Hepatocyte (in vitro differentiated cells): ENCODE results near the gene PRR5. TPM values are rescaled to one million over a fixed set of nuclear protein-coding genes. Genes with fewer than 3 reads are reported as not detected.

ENCODE experiments used
- DNase-seq: peaks from one replicate; pipeline ENCODE4 v3.0.0-alpha.2; 2016; ENCODE audit warnings: low spot score
- H2AFZ ChIP-seq: fragments of 200-600 bp; sonication (generic); 2 replicates; pipeline ENCODE4 v1.6.0; 2016; ENCODE audit warnings: antibody characterized with exemption, mild to moderate bottlenecking
- H3K27ac ChIP-seq: fragments of 200-600 bp; sonication (generic); 2 replicates; pipeline ENCODE4 v1.5.1; 2016; ENCODE audit warnings: mild to moderate bottlenecking
- H3K27me3 ChIP-seq: fragments of 200-600 bp; sonication (generic); 2 replicates; pipeline ENCODE4 v1.6.1; 2016
- H3K36me3 ChIP-seq: fragments of 200-600 bp; sonication (generic); replicated peaks from 2 replicates; pipeline ENCODE4 v1.5.1; 2016; ENCODE audit warnings: low read depth; ENCODE audit not compliant: insufficient read depth
- H3K4me1 ChIP-seq: fragments of 200-600 bp; sonication (generic); 2 replicates; pipeline ENCODE4 v1.5.1; 2016; ENCODE audit warnings: mild to moderate bottlenecking, moderate library complexity; ENCODE audit not compliant: insufficient read depth
- H3K4me2 ChIP-seq: fragments of 200-600 bp; sonication (generic); 2 replicates; pipeline ENCODE4 v1.6.0; 2016
- H3K4me3 ChIP-seq: fragments of 200-600 bp; sonication (generic); 2 replicates; pipeline ENCODE4 v1.5.1; 2016; ENCODE audit warnings: mild to moderate bottlenecking
- H3K79me2 ChIP-seq: fragments of 200-600 bp; sonication (generic); 2 replicates; pipeline ENCODE4 v1.6.0; 2017; ENCODE audit warnings: mild to moderate bottlenecking
- H3K9me2 ChIP-seq: fragments of 200-600 bp; sonication (generic); replicated peaks from 2 replicates; pipeline ENCODE4 v1.6.0; 2017; ENCODE audit warnings: mild to moderate bottlenecking; ENCODE audit not compliant: insufficient read depth
- H3K9me3 ChIP-seq: fragments of 200-600 bp; sonication (generic); 2 replicates; pipeline ENCODE4 v1.5.1; 2016; ENCODE audit warnings: low read depth, mild to moderate bottlenecking
- H4K20me1 ChIP-seq: fragments of 200-600 bp; sonication (generic); 2 replicates; pipeline ENCODE4 v1.6.0; 2016; ENCODE audit warnings: mild to moderate bottlenecking; ENCODE audit not compliant: insufficient read depth, poor library complexity, severe bottlenecking
- EZH2 ChIP-seq: fragments of 200-600 bp; sonication (generic); IDR thresholded peaks from 2 replicates; pipeline ENCODE4 v1.6.1; 2016; ENCODE audit warnings: antibody characterized with exemption, mild to moderate bottlenecking, borderline replicate concordance
- EZH2phosphoT487 ChIP-seq: fragments of 200-600 bp; sonication (generic); IDR thresholded peaks from one replicate; pipeline ENCODE4 v1.6.1; 2018; ENCODE audit warnings: antibody characterized with exemption, mild to moderate bottlenecking, low read depth, moderate library complexity; ENCODE audit not compliant: unreplicated experiment, severe bottlenecking
- WGBS: methylation state at CpG from one replicate; pipeline ENCODE4 v1.1.6; 2016; ENCODE audit warnings: low lambda C conversion rate; ENCODE audit errors: missing lambda C conversion rate; 5-methylcytosine and 5-hydroxymethylcytosine counted together
- polyA plus RNA-seq: library from polyadenylated mRNA; unstranded; fragments of >200 nt; fragmentation: Nextera tagmentation; extraction: Ambion mirVana; gene quantifications from 2 replicates; pipeline ENCODE4 v1.2.1, GENCODE V29; 2016
- total RNA-seq: library from RNA; depleted of rRNA; stranded (reverse); fragments of >200 nt; gene quantifications from 2 replicates; pipeline ENCODE4 v1.2.3, GENCODE V29; 2014
- TF ChIP-seq, protein P1 (sequence below): fragments of 200-600 bp; sonication (generic); IDR thresholded peaks from 2 replicates; pipeline ENCODE4 v1.5.1; 2016; ENCODE audit warnings: antibody characterized with exemption, mild to moderate bottlenecking; ENCODE audit not compliant: poor library complexity

Gene PRR5
- total and polyA plus RNA-seq, 2 experiments from 2014 or later, result 44.2 to 84.9 TPM

DNA sequence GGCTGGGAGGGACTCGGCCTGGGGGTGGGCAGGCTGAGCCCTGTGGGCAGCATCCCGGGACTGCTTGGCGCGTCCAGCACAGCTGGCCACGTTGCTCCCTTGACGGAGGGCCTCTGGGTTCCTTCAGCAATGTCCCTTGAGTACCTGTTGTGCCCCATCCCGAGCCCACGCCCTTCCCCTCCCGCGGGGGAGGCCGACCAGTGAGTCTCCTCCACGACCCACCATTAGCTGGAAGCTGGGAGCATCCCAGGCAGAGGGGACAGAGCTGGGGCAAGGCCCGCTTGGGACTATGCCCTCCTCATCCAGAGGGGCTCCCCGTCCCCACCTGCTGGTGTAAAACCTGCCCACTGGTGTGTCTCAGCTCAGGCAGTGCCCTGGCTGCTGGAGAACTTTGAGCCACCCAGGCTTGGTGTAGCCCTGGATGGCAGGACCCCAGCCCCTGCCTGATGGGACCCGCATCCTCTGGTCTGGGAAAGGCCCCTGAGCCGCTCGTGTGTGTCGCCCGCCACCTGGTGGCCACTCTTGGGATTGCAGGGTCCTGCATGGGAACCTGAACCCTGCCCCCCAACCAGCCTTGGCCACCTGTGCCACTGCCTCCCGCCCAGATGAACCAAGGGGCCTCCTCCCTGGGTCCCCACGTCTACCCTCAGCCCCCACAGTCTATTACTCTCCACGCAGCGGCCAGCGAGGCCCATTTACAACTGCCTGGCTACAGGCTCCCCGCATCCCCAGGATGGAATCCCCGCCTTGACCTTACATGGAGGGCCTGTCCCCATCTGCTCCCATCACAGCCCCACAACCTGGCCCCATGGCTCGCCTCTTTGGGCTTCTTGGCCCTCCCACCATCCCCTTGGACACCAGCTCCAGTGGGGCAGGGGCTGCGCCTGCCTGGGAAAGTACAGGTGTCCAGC lies 33.8 kb downstream of the PRR5 start:
- Histone ChIP-seq H3K4me2 (no peak overlapping the region), H3K27ac (no peak overlapping the region), H4K20me1 (peaks cover under 1% of the 10 kb centered on the region), H3K9me3 (no peaks in the 10 kb centered on the region), H3K4me1 (peaks cover 27% of the 10 kb centered on the region), H2AFZ (no peak overlapping the region), H3K9me2 (no peaks in the 10 kb centered on the region), H3K4me3 (no peak overlapping the region), H3K27me3 (no peaks in the 10 kb centered on the region), H3K36me3 (no peaks in the 10 kb centered on the region), H3K79me2 (no peaks in the 10 kb centered on the region)
- DNase-seq, result peak; percentile 85
- 46% methylated on average over 26 of the region's 28 CpGs for WGBS
- TF ChIP-seq, protein P1, sequence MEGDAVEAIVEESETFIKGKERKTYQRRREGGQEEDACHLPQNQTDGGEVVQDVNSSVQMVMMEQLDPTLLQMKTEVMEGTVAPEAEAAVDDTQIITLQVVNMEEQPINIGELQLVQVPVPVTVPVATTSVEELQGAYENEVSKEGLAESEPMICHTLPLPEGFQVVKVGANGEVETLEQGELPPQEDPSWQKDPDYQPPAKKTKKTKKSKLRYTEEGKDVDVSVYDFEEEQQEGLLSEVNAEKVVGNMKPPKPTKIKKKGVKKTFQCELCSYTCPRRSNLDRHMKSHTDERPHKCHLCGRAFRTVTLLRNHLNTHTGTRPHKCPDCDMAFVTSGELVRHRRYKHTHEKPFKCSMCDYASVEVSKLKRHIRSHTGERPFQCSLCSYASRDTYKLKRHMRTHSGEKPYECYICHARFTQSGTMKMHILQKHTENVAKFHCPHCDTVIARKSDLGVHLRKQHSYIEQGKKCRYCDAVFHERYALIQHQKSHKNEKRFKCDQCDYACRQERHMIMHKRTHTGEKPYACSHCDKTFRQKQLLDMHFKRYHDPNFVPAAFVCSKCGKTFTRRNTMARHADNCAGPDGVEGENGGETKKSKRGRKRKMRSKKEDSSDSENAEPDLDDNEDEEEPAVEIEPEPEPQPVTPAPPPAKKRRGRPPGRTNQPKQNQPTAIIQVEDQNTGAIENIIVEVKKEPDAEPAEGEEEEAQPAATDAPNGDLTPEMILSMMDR, result peak; percentile 94
- TF ChIP-seq EZH2phosphoT487 (no peak), EZH2 (no peak)

DNA sequence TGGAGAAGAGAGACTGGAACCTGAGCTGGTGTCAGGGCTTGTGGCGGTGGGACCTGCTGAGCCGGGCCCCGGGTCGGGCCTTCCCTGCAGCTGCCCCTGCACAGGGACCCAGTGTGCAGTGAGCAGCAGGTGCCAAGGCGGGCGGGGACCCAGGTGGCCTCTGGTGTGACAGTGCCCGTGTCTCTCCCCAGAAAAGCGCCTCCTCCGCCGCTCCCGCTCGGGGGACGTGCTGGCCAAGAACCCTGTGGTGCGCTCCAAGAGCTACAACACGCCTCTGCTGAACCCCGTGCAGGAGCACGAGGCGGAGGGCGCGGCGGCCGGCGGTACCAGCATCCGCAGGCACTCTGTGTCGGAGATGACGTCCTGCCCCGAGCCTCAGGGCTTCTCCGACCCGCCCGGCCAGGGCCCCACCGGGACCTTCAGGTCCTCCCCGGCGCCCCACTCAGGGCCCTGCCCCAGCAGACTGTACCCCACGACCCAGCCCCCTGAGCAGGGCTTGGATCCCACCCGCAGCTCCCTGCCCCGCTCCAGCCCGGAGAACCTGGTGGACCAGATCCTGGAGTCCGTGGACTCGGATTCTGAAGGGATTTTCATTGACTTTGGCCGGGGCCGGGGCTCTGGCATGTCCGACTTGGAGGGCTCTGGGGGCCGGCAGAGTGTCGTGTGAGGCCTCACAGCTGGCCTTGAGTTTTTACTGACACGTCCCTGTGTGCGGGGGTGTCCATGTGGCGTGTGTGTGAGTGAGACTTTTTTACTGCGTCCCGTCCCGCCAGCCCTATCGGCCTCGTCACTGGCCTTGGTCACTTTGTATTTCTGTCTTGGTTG lies 34.8 kb downstream of the PRR5 start:
- H4K20me1 ChIP-seq, result no peaks in the 10 kb centered on the region

DNA sequence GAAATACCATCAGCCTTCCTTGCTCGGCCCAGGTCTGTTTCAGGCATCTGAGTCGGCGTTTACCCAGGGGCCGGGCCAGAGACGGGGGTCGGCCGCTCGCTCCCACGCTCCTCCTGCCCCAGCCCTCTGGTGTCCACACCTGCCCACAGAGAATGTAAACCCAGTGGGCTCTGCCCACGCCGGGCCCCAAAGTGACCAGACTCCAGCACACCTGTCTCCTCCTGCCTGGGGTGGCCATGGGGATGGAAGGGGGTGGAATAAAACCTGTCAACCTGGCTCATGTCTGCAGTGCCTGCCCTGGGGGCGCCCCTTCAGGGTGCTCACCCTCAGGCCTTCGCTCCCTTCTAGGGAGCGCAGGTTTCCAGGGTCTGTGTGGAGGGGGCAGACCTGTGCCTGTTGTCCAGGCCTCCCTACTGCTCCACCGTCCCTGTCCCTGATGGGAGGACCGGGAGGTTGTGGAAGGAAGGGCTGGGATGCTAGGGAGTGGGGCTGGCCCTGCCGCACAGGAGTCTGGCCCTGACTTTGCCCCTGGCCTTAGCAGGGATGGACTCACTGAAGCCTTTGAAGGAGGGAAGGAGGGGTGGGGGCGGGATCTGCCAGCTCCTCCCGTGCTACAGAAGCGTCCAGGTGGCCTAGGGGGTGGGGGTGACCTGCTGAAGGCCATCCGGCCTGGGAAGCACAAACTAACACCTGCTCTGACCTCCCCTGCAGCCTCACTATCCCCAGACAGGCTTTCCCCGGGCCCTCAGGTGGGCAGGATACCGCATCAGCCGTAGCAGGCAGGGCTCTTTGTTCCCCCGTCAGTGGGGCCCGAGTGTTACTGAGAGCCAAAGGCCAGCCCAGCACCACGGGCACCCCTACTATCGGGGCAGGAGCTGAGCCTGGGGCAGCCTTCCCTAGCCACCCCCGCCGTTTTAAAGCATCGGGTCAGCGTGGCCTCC lies 35.7 kb downstream of the PRR5 start:
- Histone ChIP-seq H3K4me2 (peak overlapping the region; percentile 52), H3K79me2 (no peaks in the 10 kb centered on the region), H3K4me1 (peaks cover 28% of the 10 kb centered on the region), H3K9me2 (no peaks in the 10 kb centered on the region), H2AFZ (no peak overlapping the region), H3K27me3 (no peaks in the 10 kb centered on the region), H4K20me1 (no peaks in the 10 kb centered on the region), H3K27ac (peak overlapping the region; percentile 91), H3K9me3 (no peaks in the 10 kb centered on the region), H3K36me3 (no peaks in the 10 kb centered on the region), H3K4me3 (no peak overlapping the region)
- DNase-seq, result peak; percentile 49
- 59% methylated on average over 30 of the region's 32 CpGs for WGBS
- TF ChIP-seq, protein P1, result no peak
- no peak for TF ChIP-seq EZH2phosphoT487
- TF ChIP-seq EZH2, result no peak

More for the DNA sequence above, 34.8 kb downstream of the PRR5 start:
- Histone ChIP-seq H3K9me2 (no peaks in the 10 kb centered on the region), H3K4me1 (peaks cover 27% of the 10 kb centered on the region), H3K27ac (peak overlapping the region; percentile 91), H2AFZ (no peak overlapping the region), H3K36me3 (no peaks in the 10 kb centered on the region), H3K4me3 (no peak overlapping the region), H3K9me3 (no peaks in the 10 kb centered on the region), H3K27me3 (no peaks in the 10 kb centered on the region), H3K79me2 (no peaks in the 10 kb centered on the region), H3K4me2 (no peak overlapping the region)
- TF ChIP-seq EZH2phosphoT487 (no peak), EZH2 (no peak)
- TF ChIP-seq, protein P1, result no peak
- 80% methylated on average over 30 of the region's 52 CpGs for WGBS
- DNase-seq, result no peak
